TTC549 (cell line): ENCODE measurements around the gene CHRFAM7A.
"Not testable (repeated sequence)": the region's sequence is repeated elsewhere in the genome, so short reads cannot be mapped to it uniquely, and the experiment has no call there.

ENCODE experiments used
- FAIRE-seq: peaks from 2 replicates; lab custom pipeline; 2012; peaks lifted over from hg19 to GRCh38; lab: Jason Lieb, UNC

CHRFAM7A gene

DNA sequence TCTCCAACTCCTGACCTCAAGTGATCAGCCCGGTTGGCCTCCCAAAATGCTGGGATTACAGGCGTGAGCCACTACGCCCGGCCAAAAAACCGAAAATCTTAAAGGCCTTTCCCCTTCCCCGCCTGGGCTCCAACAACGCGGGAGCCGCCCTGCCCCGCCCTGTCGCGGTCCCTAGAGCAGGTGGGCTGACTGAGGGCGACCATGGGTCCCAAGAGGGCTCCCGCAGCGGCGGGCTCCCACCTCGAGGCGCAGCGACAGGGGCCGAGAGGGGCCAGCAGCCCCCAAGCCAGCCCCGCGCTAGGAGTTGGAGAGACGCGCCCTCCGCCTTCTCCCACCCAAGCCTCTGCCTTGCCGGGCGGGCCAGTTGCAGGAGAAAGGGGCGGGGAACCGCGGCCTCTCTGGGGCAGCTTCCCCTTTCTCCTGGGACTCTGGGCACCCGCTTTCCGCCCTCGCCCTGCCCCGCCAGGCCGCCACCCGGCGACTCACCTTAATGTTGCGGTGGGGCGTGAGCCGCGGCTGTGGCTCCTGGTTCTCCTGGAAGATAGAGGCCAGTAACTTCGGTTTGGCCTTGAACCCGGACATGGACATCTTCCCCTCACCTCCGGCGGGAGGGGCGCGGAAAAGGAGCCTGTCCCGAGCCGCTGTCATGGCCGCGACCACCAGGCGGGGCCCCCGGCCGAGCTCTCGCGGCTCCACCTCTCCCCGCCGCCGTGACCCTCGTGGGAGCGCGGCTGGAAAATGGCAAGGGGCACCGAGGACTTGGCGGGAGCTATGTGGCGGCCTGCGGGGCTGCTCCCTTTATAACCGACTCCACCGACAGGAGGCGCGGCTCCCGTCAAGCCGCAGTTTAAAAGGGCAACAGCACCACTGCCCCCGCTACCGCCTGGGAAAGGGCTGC is at the start of gene CHRFAM7A:
CHRFAM7A (minus strand) TSS at position 775 of the 898 bp plus-strand sequence. CDS start 10,189 bp downstream, outside the sequence.
- not testable (repeated sequence) for FAIRE-seq

DNA sequence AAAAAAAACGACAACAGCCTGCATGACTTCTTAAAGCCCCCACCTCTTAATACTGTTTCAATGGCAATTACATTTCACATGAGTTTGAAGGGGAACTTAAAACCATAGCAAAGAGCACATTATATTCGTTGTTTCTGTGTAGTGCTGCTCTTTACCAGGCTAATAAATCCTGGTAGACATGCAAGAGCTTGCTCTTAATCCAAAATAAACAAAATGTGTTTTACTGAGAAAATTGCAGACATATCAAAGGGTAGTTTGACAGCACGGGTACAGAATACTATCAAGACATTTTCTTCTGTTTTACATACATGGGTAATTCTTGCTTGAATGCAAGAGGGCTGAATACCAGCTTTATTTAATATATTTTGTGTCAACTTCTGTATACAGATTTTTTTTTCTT is 45.0 kb upstream of the CHRFAM7A start:
- not testable (repeated sequence) for FAIRE-seq

- not testable (repeated sequence) for FAIRE-seq
Measured at GRCh38 chr15:30435878-30436277, 42.5 kb upstream of the CHRFAM7A start.

- FAIRE-seq = not testable (repeated sequence)
Measured at GRCh38 chr15:30420723-30421122, 27.4 kb upstream of the CHRFAM7A start.

DNA sequence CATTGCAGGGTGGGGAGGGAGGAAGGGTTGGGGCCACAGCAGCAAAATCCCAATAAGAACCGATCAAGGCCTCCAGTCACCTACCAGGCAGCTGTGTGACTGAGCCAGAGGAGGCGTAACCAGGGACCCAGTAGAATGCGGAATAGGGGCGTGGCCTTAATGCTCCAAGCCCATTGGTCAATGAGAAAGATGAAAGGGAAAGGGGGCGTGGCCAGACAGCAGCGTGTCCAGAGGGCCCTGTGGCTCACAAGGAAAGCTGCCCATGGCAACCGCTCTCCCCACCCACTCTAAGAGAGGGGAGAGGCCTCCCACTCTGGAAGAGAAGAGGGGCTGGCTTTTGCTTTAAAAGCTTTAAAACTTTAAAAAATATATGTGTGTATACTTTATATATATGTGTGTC is 20.8 kb upstream of the CHRFAM7A start, which contains the start of gene GOLGA8R:
GOLGA8R (minus strand) TSS at position 101 of the 400 bp plus-strand sequence; CDS start at position 3, 98 bp downstream.
- FAIRE-seq = not testable (repeated sequence)

DNA sequence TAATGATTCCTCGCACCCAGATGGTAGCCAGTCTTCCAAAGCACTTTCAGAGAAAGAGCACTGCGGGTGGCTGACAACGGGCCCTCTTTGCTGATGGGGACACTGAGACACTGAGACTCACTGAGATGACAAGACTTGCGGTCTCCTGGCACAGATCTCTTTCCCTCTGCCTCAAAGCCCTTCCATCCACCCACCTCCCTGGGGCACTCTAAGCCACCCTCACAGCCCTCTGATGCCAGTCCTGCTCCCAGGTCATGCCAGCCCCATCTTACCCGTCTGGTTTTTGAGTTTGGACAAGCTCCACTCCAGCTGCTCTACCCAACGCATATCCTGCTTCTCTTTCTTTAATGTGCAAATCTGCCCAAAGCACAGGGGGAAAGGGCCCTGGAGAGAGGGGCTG is 14.3 kb upstream of the CHRFAM7A start:
- not testable (repeated sequence) for FAIRE-seq

DNA sequence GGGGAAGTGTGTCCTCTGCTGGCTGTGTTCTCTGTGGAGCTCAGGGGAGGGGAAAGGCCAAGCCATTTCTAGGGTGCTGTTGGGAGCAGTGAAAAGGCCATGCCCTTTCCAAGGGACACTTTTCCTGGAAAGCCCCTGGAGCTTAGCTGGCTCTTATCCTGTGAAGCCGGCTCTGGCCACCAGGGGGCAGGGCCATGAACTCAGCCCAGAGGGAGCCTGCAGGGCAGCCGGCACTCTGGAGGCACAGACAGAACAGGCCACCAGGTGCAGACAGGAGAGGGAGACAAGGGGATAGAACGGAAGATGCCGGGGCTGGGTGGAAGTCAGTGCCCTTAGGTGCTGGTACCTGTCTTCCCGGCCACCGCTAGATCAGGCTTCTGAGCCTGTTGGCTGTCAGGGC is 5.6 kb upstream of the CHRFAM7A start:
- FAIRE-seq = not testable (repeated sequence)

DNA sequence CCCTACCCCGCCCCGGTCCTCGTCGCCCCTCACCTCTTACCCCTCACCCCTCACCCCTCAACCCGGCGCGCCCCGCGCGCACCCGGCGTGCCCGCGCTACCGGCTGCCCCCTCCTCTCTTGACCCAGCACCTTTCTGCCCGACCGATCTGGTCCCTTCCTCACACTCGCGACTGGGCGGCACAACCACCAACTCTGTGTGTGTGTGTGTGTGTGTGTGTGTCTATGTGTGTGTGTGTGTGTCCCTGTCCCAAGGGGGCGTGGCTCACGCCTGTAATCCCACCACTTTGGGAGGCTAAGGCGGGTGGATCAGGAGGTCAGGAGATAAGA is 288 bp upstream of the CHRFAM7A start:
- FAIRE-seq = not testable (repeated sequence)

- FAIRE-seq = not testable (repeated sequence)
Measured at GRCh38 chr15:30386318-30386887, 6.9 kb downstream of the CHRFAM7A start.

GRCh38 chr15:30377082-30377413 is 16.3 kb downstream of the CHRFAM7A start:
- not testable (repeated sequence) for FAIRE-seq

GRCh38 chr15:30376375-30377081 is 16.8 kb downstream of the CHRFAM7A start:
- not testable (repeated sequence) for FAIRE-seq

- FAIRE-seq = not testable (repeated sequence)
Measured at GRCh38 chr15:30375872-30376271, 17.5 kb downstream of the CHRFAM7A start.

DNA sequence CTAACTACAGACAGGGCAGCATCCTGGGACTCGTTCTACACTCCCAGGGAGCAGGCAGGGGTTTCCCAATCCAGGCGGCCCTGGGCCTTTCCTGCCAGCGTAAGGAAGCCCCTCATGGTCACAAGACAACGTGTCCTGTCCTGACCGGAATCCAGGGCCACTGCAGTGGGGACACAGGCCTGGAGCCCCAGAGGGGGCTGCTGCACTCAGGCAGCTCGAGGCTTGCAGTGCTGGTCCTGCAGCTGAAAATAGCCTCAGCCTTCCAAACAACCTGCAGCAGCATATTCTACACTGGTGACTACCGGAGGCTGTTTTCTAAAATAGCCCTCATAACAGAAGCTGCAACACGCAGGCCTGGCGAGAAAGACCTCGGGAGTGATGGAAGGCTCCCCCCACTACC is 18.5 kb downstream of the CHRFAM7A start:
- not testable (repeated sequence) for FAIRE-seq

GRCh38 chr15:30368271-30368670 is 25.1 kb downstream of the CHRFAM7A start:
- not testable (repeated sequence) for FAIRE-seq

DNA sequence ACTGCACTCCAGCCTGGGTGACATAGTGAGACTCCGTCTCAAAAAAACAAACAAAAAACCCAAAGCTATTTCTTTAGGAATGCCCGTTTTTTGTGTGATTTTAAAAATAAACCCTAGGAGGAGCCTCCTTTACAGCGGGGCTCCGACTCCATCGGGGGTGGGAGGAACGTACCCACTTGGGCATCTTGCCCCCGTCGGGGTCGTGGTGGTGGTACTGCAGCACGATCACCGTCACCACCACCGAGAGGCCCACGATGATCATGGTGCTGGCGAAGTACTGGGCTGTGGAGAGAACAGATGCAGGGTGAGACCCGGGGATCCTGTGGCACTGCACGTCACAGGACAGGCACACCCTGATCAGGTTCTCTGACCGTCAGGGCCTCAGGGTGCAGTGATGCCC is 26.1 kb downstream of the CHRFAM7A start:
- FAIRE-seq = not testable (repeated sequence)

GRCh38 chr15:30361404-30361803 is 31.9 kb downstream of the CHRFAM7A start:
- not testable (repeated sequence) for FAIRE-seq

- not testable (repeated sequence) for FAIRE-seq
Measured at GRCh38 chr15:30360990-30361389, 32.4 kb downstream of the CHRFAM7A start.

DNA sequence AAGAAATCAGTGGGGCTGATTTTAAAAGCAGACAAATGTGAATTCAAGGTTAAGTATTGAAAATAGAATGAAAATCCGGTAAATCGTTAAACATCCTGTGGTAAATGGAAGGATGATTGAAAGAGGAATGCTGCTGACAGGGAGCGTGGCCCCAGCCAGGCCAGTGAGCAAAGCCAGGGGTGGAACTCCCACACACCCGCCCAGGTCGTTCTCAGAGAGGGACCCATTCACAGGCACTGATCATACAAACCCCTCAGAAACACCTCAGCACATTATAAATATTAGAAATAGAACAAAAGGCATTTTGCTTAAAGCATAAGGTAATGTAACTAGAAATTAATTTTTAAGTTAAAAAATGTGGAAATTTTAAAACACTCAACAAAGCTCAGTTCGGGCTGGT is 38.3 kb downstream of the CHRFAM7A start:
- not testable (repeated sequence) for FAIRE-seq

DNA sequence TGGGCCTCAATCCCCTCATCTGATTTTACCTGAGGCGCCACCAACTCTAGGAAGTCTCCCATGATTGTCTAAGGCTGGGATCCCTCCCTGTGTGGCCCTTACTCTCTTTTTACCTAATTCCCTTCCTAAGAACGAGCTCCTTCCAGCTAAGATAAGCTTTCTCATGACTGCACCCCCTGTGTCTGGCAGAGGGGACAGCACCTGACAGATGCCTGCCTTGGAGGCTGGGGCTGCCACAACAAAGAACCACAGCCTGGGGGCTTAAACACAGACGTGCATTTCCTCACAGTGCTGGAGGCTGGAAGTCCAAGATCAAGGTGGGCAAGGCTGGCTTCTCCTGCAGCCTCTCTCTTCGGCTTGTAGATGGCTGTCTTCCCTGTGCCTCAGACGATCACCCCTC is 43.5 kb downstream of the CHRFAM7A start:
- FAIRE-seq = not testable (repeated sequence)

GRCh38 chr15:30336584-30336983 is 56.8 kb downstream of the CHRFAM7A start:
- not testable (repeated sequence) for FAIRE-seq

GRCh38 chr15:30334152-30334551 is 59.2 kb downstream of the CHRFAM7A start:
- FAIRE-seq = not testable (repeated sequence)

DNA sequence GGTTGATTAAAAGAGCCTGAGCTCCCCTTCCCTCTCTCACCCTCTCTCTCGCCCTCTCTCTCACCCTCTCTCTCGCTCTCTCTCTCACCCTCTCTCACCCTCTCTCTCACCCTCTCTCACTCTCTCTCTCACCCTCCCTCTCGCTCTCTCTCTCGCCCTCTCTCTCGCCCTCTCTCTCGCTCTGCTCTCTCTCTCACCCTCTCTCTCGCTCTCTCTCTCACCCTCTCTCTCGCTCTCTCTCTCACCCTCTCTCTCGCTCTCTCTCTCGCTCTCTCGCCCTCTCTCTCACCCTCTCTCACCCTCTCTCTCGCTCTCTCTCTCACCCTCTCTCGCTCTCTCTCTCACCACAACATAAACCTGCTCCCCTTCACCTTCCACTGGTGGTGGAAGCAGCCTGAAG is 67.2 kb downstream of the CHRFAM7A start:
- FAIRE-seq = not testable (repeated sequence)

DNA sequence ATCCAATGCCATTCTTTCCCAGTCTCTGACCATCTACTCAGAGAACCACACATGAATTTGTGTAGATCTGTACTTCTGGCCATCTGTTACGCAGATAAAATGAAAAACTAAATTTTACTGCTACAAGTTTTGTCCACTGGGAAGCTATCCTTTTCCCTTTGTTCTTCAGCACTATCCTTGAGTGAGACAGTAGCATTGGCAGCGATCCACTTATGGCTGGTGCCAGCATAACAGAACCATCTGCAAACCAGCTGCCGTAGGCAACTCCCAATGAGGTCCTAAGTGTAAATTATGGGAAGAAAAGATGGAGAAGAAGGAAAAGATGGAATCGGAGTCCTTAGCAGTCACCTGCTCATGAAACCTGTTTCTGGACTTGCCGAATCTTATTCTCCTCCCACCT is 72.3 kb downstream of the CHRFAM7A start:
- FAIRE-seq = not testable (repeated sequence)
